Stimulated activated CD8-positive, alpha-beta memory T cell treated with anti-CD3 and anti-CD28 coated beads, Interleukin-7, amount 100 ng/mL, for 24 hours (primary cell): ENCODE results near the gene SLC16A4.

Source experiments
- DNase-seq: peaks from one replicate; pipeline ENCODE4 v3.0.0-alpha.2; 2020; ENCODE audit warnings: low read depth

SLC16A4 gene

GRCh38 chr1:110356379-110356778 is 34.4 kb downstream of the SLC16A4 start:
- no peak for DNase-seq

DNA sequence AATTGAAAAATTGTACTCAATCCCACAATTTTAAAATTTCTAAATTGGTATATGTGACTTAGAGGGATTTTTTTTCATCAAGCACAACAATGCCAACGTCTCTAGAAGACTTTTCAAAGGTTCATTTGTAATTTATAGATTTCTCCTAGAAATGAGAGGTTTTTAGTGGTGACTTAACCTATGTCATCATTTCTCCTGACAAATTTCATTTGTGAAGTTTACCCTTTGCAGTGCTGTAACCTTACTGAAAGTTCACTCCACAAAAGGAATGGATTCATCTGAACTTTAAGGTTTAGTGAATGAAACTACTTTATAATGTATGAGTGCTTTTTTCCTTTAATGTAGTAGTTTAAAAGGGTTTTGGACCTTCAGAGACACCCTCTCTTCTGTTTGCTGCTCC is 35.5 kb downstream of the SLC16A4 start:
- DNase-seq: no peak

- no peak for DNase-seq
Observed at GRCh38 chr1:110350360-110350759, 40.5 kb downstream of the SLC16A4 start.

DNA sequence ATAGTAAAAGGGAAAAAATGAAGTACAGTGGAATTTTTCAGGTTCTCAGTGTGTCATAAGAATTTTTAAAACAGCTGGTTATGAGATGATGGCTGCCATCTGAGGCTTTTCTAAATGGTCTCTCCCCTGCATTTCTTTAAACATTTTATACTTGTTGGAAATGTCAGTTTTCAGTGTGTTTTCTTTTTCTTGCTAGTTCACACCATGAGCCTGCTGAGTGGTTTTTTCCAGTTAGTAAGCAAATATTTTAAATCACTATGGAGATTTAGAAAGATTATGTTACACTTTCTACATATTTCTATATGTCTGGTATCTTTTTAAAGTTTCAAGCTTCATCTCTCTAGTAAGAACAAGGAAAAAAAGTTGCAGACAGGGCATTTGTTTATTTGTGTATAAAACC is 42.1 kb downstream of the SLC16A4 start:
- no peak for DNase-seq

DNA sequence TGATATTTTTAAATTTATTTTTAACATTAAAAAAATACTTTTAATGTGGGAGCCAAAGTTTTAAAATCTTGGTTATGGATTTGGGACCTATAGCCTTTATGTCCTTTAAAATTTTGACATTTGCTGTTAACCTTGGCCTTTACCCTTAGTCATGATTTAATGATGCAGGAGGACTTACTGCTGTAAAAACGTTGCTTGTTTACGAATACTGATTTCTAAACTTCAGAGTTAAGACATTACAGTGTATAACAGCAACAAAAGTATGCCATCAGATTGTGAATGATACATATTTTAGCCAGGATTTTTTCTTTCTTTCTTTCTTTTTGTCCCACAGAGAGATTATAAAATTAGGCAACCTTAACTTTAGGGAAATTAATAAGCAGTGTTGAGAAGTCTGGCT is 42.8 kb downstream of the SLC16A4 start:
- DNase-seq: no peak

GRCh38 chr1:110347182-110347893 is 43.5 kb downstream of the SLC16A4 start:
- no peak for DNase-seq

DNA sequence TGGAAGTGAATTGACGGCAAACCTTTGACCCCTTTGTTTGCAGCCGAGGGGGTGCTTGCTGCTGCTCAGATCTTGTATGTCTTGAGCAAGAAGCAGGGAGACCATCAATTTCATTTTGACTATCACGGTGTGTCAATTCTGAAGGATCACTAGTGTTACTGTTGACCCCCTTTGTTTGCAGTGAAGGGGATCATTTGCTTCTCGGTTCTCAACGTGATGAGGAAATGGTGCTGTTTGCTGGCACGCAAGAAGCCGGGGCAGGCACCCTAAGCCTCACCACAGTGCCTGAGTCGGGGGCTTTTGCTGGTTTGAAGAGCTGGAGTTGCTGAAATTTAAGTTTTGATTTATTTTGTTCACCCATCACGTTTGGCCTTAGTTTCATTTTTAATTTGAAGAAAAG is 44.1 kb downstream of the SLC16A4 start:
- DNase-seq: no peak

DNA sequence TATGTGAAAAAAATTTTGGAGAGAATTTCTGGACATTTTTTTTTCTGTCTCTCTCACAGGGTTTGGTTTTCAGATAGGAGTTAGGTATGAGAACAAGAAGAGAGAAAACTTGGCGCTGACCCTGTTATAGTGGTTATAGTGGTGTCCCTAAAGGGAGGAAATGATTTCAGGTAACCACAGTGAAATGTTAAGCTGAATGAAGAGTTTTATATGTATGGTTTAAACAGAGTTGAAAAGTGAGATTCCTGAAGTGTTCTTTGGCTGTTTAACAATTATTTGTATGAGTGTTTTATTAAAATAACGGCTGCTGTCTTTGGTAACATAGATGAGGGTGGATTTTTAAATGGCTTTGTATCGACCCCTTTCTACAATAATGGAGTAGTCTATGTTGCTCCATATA is 45.3 kb downstream of the SLC16A4 start:
- no peak for DNase-seq

- no peak for DNase-seq
Observed at GRCh38 chr1:110344152-110344551, 46.7 kb downstream of the SLC16A4 start.

DNA sequence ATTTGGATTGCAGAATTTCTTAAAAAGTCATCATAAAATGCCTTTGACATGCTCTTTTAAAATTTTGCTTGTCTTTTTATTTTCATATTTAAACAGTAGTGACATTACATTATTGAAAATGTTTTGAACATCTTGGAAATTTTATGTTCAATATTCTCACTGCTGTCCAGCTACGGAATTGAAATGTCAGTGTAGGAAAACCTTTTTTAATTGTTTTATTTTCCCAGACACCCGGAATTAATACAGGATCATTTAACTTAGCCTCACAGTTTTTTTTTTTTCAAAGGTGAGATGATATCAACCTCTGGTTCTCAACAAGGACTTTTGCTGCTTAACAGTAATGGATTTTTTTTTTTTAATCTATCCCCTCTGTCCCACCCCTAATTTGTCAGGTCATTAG is 47.6 kb downstream of the SLC16A4 start:
- no peak for DNase-seq

DNA sequence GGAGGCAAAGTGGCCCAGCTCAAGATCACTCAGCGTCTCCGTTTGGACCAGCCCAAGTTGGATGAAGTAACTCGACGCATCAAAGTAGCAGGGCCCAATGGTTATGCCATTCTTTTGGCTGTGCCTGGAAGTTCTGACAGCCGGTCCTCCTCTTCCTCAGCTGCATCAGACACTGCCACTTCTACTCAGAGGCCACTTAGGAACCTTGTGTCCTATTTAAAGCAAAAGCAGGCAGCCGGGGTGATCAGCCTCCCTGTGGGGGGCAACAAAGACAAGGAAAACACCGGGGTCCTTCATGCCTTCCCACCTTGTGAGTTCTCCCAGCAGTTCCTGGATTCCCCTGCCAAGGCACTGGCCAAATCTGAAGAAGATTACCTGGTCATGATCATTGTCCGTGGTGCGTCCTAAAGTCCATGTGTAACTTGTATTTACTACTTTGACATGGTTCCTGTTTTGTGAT is 48.9 kb downstream of the SLC16A4 start:
- no peak for DNase-seq

GRCh38 chr1:110341146-110341871 is 49.5 kb downstream of the SLC16A4 start:
- no peak for DNase-seq

DNA sequence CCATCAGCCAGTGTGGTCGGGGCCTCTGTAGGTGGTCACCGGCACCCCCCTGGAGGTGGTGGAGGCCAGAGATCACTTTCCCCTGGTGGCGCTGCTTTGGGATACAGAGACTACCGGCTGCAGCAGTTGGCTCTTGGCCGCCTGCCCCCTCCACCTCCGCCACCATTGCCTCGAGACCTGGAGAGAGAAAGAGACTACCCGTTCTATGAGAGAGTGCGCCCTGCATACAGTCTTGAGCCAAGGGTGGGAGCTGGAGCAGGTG is 50.7 kb downstream of the SLC16A4 start:
- no peak for DNase-seq

DNA sequence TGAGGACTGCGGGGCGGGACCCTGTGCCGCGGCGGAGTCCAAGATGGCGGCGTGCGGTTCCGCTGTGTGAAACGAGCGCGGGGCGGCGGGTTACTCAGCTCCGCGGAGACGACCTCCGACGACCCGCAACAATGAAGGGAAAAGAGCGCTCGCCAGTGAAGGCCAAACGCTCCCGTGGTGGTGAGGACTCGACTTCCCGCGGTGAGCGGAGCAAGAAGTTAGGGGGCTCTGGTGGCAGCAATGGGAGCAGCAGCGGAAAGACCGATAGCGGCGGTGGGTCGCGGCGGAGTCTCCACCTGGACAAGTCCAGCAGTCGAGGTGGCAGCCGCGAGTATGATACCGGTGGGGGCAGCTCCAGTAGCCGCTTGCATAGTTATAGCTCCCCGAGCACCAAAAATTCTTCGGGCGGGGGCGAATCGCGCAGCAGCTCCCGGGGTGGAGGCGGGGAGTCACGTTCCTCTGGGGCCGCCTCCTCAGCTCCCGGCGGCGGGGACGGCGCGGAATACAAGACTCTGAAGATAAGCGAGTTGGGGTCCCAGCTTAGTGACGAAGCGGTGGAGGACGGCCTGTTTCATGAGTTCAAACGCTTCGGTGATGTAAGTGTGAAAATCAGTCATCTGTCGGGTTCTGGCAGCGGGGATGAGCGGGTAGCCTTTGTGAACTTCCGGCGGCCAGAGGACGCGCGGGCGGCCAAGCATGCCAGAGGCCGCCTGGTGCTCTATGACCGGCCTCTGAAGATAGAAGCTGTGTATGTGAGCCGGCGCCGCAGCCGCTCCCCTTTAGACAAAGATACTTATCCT is 51.2 kb downstream of the SLC16A4 start:
- DNase-seq: peak; percentile 19

- peak; percentile 83 for DNase-seq
Observed at GRCh38 chr1:110338886-110339406, 51.9 kb downstream of the SLC16A4 start, which contains the start of gene RBM15. TSS of gene RBM15 (plus strand) at chr1:110339377. CDS start at chr1:110339406, 29 bp downstream.

- DNase-seq: peak; percentile 85
Observed at GRCh38 chr1:110338309-110338885, 52.4 kb downstream of the SLC16A4 start.

- DNase-seq: no peak
Observed at GRCh38 chr1:110337704-110338308, 53.0 kb downstream of the SLC16A4 start.

GRCh38 chr1:110336300-110337039 is 54.4 kb downstream of the SLC16A4 start:
- DNase-seq: no peak

- no peak for DNase-seq
Observed at GRCh38 chr1:110335265-110335664, 55.6 kb downstream of the SLC16A4 start.

- no peak for DNase-seq
Observed at GRCh38 chr1:110328700-110329099, 62.1 kb downstream of the SLC16A4 start.

DNA sequence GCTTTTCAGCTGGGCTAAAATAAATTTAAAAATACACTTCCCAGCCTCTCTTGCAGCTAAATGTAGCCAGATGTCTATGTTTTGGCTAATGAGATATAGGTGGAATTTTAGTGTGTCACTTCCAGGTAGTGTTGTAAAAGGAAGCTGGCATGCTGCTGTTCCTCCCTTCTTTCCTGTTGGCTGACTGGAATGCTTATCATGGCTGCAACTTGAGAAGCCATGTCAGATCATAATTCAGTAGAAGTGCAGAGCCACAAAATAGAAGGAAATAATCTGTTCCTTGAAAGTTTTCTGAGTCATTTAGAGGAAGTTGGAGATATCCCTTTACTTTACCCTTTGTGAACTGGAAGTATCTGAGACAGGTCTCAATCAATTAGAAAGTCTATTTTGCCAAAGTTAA is 62.6 kb downstream of the SLC16A4 start:
- no peak for DNase-seq
